Left renal cortex interstitium (tissue), 4 donors: Measurements from ENCODE around the gene RRM2. TPM values are rescaled to one million over a fixed set of nuclear protein-coding genes. Genes with fewer than 3 reads are reported as not detected.
A peak's percentile ranks its signal among the peaks of the same experiment; 100 is the strongest.

Source experiments
- DNase-seq, 4 donors: peaks; one replicate each; pipeline ENCODE4 v3.0.0-alpha.2; 2013; ENCODE audit warnings: low read depth in 4 of 4, low spot score in 2 of 4, missing footprints in 1 of 4
- polyA plus RNA-seq, 4 donors: library from polyadenylated mRNA; unstranded; fragments of 120-200 nt; gene quantifications; one replicate each; pipeline ENCODE4 v1.2.1, GENCODE V29; 2013; ENCODE audit not compliant: insufficient read length in 4 of 4

Gene RRM2
- polyA plus RNA-seq: 10 to 100 TPM; 47.3 to 62.4 (median 59.8) TPM

- DNase-seq: peak in 3 of 4 donors; percentile 52 to 89 (median 85)
These were observed at the start of gene RRM2 for GRCh38 chr2:10122500-10123280. TSS of gene RRM2 (plus strand) at chr2:10122739. CDS start at chr2:10122799, 60 bp downstream.

DNA sequence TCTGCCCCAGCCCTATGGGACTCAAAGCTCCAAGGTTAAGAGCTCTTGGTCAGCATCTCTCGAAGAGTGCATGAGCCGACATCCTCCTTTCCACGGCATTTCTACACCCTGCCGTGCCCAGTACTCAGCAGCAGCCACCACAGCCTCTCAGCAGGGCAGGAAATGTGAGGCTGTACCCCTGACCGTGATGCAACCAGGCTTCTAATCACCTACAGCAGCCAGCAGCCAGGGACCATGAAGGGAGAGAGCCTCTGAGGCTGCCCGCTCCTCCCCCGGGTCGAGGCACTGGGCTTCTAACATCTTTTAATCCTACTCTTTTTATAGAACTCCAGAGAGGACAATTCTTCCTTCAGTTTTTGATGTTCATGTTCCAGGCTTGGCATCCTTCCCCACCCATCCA lies 48.8 kb upstream of the RRM2 start:
- DNase-seq: no peak

GRCh38 chr2:10075101-10075500 lies 47.4 kb upstream of the RRM2 start:
- no peak for DNase-seq

DNA sequence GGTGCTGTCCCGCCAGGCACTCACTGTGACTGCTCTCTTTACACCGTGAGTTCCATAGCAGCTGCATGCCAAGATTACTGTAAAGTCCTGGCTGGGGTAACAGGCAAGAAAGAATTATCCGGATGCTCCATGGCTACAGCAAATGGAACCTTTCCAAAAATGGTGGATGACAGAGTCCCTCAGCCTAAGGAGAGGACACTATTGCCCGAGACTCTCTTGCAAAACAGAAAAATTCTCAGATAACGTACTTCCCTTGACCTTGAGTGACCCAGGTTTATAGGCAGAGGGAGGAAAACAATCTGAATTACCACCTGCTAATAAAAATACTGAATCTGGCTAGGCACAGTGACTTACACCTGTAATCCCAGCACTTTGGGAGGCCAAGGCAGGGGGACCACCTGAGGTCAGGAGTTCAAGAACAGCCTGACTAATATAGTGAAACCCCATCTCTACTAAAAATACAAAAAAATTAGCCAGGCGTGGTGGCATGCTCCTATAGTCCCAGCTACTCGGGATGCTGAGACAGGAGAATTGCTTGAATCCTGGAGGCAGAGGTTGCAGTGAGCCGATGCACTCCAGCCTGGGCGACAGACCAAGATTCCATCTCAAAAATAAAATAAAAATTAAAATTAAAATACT lies 46.8 kb upstream of the RRM2 start:
- no peak for DNase-seq

DNA sequence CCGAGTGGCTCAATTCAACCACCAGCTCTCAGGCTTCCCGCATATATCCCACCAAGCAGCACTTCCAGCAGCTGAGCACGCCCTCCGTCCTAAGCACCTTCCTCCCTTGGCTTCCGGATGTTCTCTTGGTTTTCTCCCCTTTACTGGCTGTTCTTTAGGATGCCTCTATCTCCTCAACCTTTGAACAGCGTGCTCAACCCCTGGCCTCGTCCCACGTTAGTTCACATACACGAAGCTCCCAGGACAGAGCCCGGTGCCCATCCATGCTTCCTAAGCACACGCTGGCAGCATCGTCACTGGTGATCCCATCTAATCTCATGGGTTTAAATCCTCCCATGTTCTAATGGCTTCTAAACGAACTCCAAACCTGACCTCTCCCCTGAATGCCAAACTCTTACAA lies 46.0 kb upstream of the RRM2 start:
- DNase-seq: no peak

GRCh38 chr2:10076988-10077527 lies 45.5 kb upstream of the RRM2 start:
- DNase-seq: no peak

DNA sequence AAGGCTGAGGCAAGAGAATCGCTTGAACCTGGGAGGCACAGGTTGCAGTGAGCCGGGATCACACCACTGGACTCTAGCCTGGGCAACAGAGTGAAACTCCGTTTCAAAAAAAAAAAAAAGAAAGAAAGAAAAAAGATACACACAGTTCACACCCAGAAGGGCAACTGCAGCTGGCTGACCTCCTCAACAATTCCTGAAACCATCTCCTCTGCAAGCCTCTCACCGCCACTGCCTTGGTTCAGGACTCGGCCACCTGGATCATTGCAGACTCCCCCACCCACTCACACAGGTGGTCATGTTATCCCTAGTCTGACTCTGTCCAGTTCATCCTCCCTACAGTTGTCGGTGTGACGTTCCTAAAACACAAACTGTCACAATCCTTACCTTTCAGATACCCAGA lies 44.5 kb upstream of the RRM2 start:
- DNase-seq: no peak

DNA sequence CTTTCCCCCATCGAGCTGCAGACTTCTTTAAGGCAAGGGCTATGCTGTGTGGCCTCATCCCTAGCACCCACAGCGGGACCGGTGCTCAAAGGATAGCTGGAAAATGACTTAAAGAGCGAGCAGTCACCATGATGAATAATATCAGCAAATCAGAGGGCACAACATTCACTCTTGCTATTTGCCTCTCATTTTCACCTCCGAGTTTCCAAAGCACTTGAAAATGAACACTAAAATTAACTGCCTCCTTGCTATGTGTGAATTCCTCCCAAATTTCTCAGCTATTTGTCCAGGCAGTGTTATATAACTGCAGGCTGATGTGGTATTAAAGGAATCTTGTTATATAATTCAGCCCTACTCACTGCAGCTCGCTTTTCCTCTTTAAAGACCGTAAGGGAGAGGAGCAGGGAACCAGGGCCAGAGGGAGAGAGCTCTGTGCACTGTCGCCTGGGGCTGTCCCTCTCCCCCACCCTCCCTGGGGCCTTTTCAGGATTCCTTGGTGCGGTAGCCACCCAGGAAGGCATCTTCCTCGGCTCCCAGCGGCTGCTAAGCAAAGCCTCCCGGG lies 43.8 kb upstream of the RRM2 start:
- DNase-seq: no peak

- DNase-seq: no peak
These were observed 43.2 kb upstream of the RRM2 start for GRCh38 chr2:10079266-10079869.

GRCh38 chr2:10079870-10080535 lies 42.5 kb upstream of the RRM2 start, which contains the start of gene CYS1:
TSS of gene CYS1 (minus strand) at chr2:10080411. CDS start at chr2:10080223, 188 bp downstream.
- DNase-seq: no peak

GRCh38 chr2:10080536-10081304 lies 41.8 kb upstream of the RRM2 start:
- DNase-seq: no peak

GRCh38 chr2:10083046-10083445 lies 39.5 kb upstream of the RRM2 start:
- DNase-seq: no peak

GRCh38 chr2:10083692-10084211 lies 38.8 kb upstream of the RRM2 start:
- DNase-seq: no peak

DNA sequence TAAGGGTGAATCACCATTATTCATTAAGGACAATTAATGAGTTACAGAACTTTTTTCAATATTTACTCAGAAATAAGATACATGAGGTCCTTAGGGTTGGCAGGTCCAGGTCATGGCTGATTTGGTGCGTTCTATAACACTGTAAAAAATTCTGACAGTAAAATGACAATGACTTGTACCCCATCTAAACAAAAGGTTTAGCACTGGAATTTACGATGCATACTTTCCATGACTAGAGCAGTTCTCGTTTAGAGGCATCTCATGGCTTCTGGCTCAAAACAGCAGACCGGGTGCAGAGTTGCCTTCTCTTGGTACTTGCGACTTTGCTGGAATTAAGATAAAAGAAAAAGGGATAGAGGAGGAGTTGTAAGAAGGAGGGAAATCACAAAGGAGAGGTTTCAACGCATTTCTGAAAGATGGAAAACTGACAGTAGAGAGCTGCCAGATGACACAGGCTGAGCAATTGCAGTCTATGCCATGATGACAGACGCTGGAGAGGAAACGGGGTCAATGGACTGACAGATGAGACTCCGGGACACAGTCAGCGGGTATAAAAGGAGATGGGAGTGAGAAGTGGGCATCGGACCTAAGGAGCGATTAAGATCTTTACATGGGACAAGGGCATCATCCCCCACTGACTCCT lies 38.2 kb upstream of the RRM2 start:
- DNase-seq: no peak

DNA sequence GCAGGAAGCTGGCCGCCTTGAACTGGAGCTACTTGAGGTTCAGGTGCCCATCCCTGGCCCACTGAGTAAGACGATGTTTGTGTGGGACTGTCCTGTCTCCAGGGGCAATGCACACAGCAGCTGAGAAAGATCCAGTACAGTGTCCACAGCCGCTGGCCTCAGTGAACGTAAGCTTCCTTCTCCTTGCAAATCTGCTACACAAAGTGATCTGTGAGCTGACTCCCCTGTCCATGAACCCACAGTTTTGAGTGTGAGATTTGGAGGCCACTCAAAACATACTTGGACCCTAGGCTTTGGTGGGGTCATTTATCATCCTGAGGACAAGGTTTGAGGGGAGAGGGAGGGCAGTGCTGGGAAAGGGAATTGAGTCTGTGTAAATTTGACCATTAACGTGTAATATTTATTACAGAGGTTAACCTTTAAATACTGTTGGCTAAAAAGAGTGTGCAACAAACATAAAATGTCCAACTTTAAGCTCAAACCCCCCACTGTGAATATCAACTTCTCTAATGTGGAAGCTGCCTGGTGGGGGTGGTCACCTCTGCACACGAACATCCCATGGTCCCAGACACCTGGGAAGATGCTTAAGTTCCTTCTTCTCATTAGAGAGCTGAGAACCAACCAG lies 37.4 kb upstream of the RRM2 start:
- DNase-seq: no peak

- DNase-seq: no peak
These were observed 36.9 kb upstream of the RRM2 start for GRCh38 chr2:10085668-10086059.

- no peak for DNase-seq
These were observed 35.6 kb upstream of the RRM2 start for GRCh38 chr2:10086950-10087349.

GRCh38 chr2:10087360-10087759 lies 35.2 kb upstream of the RRM2 start:
- DNase-seq: no peak
